GM18508 (cell line): ENCODE results near the gene MROH8.

Experiments used
- ATAC-seq: cut with Tn5 transposase; IDR thresholded peaks from one replicate; pipeline ENCODE4 v1.9.1; 2021; ENCODE audit warnings: moderate number of reproducible peaks; ENCODE audit not compliant: insufficient read depth, unreplicated experiment

MROH8 gene

GRCh38 chr20:37178839-37179682 lies at the start of gene MROH8, which contains the start of gene RPN2:
Gene MROH8 (minus strand): TSS chr20:37179548.
Gene RPN2 (plus strand): TSS chr20:37179330. CDS start chr20:37179357, 27 bp downstream.
- ATAC-seq, result peak; percentile 53

- ATAC-seq, result no peak
Measured at GRCh38 chr20:37228656-37229055, 49.3 kb upstream of the MROH8 start.

- no peak for ATAC-seq
Measured at GRCh38 chr20:37228082-37228481, 48.7 kb upstream of the MROH8 start.

- no peak for ATAC-seq
Measured at GRCh38 chr20:37226889-37227288, 47.5 kb upstream of the MROH8 start.

- no peak for ATAC-seq
Measured at GRCh38 chr20:37225146-37225545, 45.8 kb upstream of the MROH8 start.

GRCh38 chr20:37223053-37223452 lies 43.7 kb upstream of the MROH8 start:
- no peak for ATAC-seq

GRCh38 chr20:37222086-37222485 lies 42.7 kb upstream of the MROH8 start:
- no peak for ATAC-seq

- no peak for ATAC-seq
Measured at GRCh38 chr20:37220731-37221130, 41.4 kb upstream of the MROH8 start.

- ATAC-seq, result no peak
Measured at GRCh38 chr20:37219751-37220668, 40.7 kb upstream of the MROH8 start.

- ATAC-seq, result no peak
Measured at GRCh38 chr20:37218976-37219375, 39.6 kb upstream of the MROH8 start.

- no peak for ATAC-seq
Measured at GRCh38 chr20:37218441-37218840, 39.1 kb upstream of the MROH8 start.

- ATAC-seq, result no peak
Measured at GRCh38 chr20:37209661-37210314, 30.4 kb upstream of the MROH8 start.

GRCh38 chr20:37209193-37209592 lies 29.8 kb upstream of the MROH8 start:
- ATAC-seq, result no peak

- no peak for ATAC-seq
Measured at GRCh38 chr20:37207171-37207570, 27.8 kb upstream of the MROH8 start.

GRCh38 chr20:37205794-37206193 lies 26.4 kb upstream of the MROH8 start:
- no peak for ATAC-seq

- no peak for ATAC-seq
Measured at GRCh38 chr20:37205130-37205529, 25.8 kb upstream of the MROH8 start.

GRCh38 chr20:37204056-37204455 lies 24.7 kb upstream of the MROH8 start:
- ATAC-seq, result no peak

- no peak for ATAC-seq
Measured at GRCh38 chr20:37202267-37202943, 23.1 kb upstream of the MROH8 start.

- no peak for ATAC-seq
Measured at GRCh38 chr20:37201827-37202162, 22.4 kb upstream of the MROH8 start.
